H1 (cell line): ENCODE measurements around the gene SLC37A3. TPM values are rescaled to one million over a fixed set of nuclear protein-coding genes. Genes with fewer than 3 reads are reported as not detected.

Source experiments
- CHD7 ChIP-seq: fragments of 300-600 bp; sonication (generic); IDR thresholded peaks from 2 replicates; pipeline ENCODE4 v1.7.1; 2012; ENCODE audit warnings: low read length, moderate library complexity, mild to moderate bottlenecking, inconsistent platforms; ENCODE audit not compliant: insufficient replicate concordance
- polyA plus RNA-seq, 7 experiments: library from polyadenylated mRNA; depleted of rRNA in 3 of 7; stranded (reverse) in 5 of 7; unstranded in 2 of 7; fragments of >200 nt in 5 of 7; fragments of 200-250 nt in 2 of 7; gene quantifications; 1 replicate in 5 of 7; 2 replicates in 1 of 7; 4 replicates in 1 of 7; pipeline versions ENCODE4 v1.2.1 to v1.2.3, GENCODE V29; 2011 to 2013; ENCODE audit warnings: missing spikeins in 2 of 7, mixed read lengths in 2 of 7
- total RNA-seq: library from RNA; stranded (reverse); fragmentation: NEBNext Ultra II Directional; extraction: Animal tissue kit (Norgen Biotek cat#: 25700); gene quantifications from 2 replicates; pipeline ENCODE4 v1.2.1, GENCODE V29; 2021

SLC37A3 gene
- total and polyA plus RNA-seq, 2 of the 8 experiments (the other 6 are each of a cell fraction or from before 2014, with no cell fraction given), result 58.2 to 71.0 TPM

- no peak for TF ChIP-seq CHD7
These were observed 35.1 kb upstream of the SLC37A3 start (continued) for GRCh38 chr7:140433396-140433795.
